ENCODE data around the gene EPSTI1.

DNA sequence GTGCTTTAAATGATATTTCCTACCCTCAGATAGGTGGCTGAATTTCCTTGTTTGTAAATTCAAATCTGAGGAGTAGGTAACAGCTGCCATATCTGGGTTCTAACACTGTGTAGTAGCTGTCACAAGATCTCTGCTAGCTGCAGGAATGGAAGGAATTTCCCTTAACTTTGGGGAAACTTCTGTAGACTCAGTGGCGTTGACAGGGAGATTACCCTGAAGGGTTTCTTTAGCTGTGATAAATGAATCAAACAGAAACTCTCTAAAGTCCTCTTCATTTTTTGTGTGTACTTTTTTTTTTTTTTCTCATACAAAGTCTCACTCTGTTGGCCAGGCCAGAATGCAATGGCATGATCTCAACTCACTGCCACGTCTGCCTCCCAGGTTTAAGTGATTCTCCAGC lies 5.3 kb upstream of the EPSTI1 start:
- TF ChIP-seq CTCF (conservative IDR thresholded peaks at IDR 0.05 in 1 of 2, IDR thresholded peaks at IDR 0.05 in 1 of 2; ENCODE audit: extremely low read depth in 1 of 2, insufficient read depth in 1 of 2, low read depth in 1 of 2, low read length in 2 of 2): no peak
- TF ChIP-seq EZH2 (IDR thresholded peaks at IDR 0.05; ENCODE audit: borderline replicate concordance, low read length): no peak
